GM13976 (cell line): Measurements from ENCODE around the gene TLK2.
"Not testable (repeated sequence)": the region's sequence is repeated elsewhere in the genome, so short reads cannot be mapped to it uniquely, and the experiment has no call there.

Experiments
- DNase-seq: peaks from one replicate; pipeline ENCODE4 v3.0.0; 2012; ENCODE audit warnings: low spot score
- CTCF ChIP-seq: IDR thresholded peaks from 2 replicates; pipeline ENCODE4 v1.5.1; 2012; ENCODE audit warnings: borderline replicate concordance, mild to moderate bottlenecking; ENCODE audit not compliant: insufficient read depth; ENCODE audit errors: extremely low read depth, missing control alignments, control extremely low read depth
- in situ Hi-C: fragments of 300-500 bp; cut with MboI; formaldehyde crosslinking; loops from one replicate; pipeline ENCODE4 v1.12.0; 2022; ENCODE audit warnings: low sequenced_read_pairs, mixed read lengths, inconsistent platforms; ENCODE audit not compliant: unreplicated experiment

Gene TLK2

GRCh38 chr17:62580947-62581346 is 102.3 kb downstream of the TLK2 start:
- DNase-seq = no peak
- TF ChIP-seq CTCF = no peak
- in situ Hi-C loops = no loop called here

- no peak for TF ChIP-seq CTCF
- DNase-seq = no peak
- in situ Hi-C loops = no loop called here
These were observed 103.1 kb downstream of the TLK2 start for GRCh38 chr17:62581764-62582163.

- no peak for DNase-seq
- TF ChIP-seq CTCF = no peak
- in situ Hi-C loops = no loop called here
These were observed 108.9 kb downstream of the TLK2 start for GRCh38 chr17:62587554-62587953.

GRCh38 chr17:62588109-62588508 is 109.5 kb downstream of the TLK2 start:
- no peak for TF ChIP-seq CTCF
- no peak for DNase-seq
- in situ Hi-C loops = no loop called here

- TF ChIP-seq CTCF = no peak
These were observed 112.7 kb downstream of the TLK2 start for GRCh38 chr17:62591333-62591732.

GRCh38 chr17:62591822-62592221 is 113.2 kb downstream of the TLK2 start:
- DNase-seq, in situ Hi-C loops: not testable (repeated sequence)

More at GRCh38 chr17:62591333-62591732, 112.7 kb downstream of the TLK2 start:
- no peak for DNase-seq
- in situ Hi-C loops = no loop called here

GRCh38 chr17:62592341-62593099 is 113.9 kb downstream of the TLK2 start:
- DNase-seq = no peak
- in situ Hi-C loops = no loop called here
- TF ChIP-seq CTCF = no peak
